B cell (primary cell): ENCODE results near the gene PCBP3. TPM values are rescaled to one million over a fixed set of nuclear protein-coding genes. Genes with fewer than 3 reads are reported as not detected.

Source experiments
- ATAC-seq: fragments of 200-7000 bp; cut with Tn5 transposase; one replicate; pipeline ENCODE4 v1.10.0; 2021; ENCODE audit warnings: low read depth, mild to moderate bottlenecking, moderate number of reproducible peaks, moderate library complexity
- CTCF ChIA-PET: fragments of 350-600 bp; sonication (Branson Sonifier 250); formaldehyde crosslinking; loops from one replicate; lab custom pipeline; 2021; ENCODE audit warnings: antibody characterized with exemption, inconsistent platforms; lab: Charles Lee
- POLR2A ChIA-PET: fragments of 350-600 bp; sonication (Branson Sonifier 250); formaldehyde crosslinking; loops from one replicate; lab custom pipeline; 2021; ENCODE audit warnings: antibody characterized with exemption; lab: Charles Lee
- DNase-seq: peaks from one replicate; pipeline ENCODE4 v3.0.0; 2013
- H2AFZ ChIP-seq: 2 replicates; pipeline ENCODE4 v1.6.1; 2012; ENCODE audit warnings: mild to moderate bottlenecking, low read depth, low read length; ENCODE audit not compliant: insufficient read depth, poor library complexity, severe bottlenecking
- H3K27ac ChIP-seq, 2 donors: 1 replicate in 1 of 2; 2 replicates in 1 of 2; pipeline ENCODE4 v1.5.1; 2012 to 2013; ENCODE audit warnings: low read length in 2 of 2, mild to moderate bottlenecking in 2 of 2, moderate library complexity in 1 of 2
- H3K27me3 ChIP-seq, 4 experiments: fragments of 200-600 bp in 1 of 4; sonication (generic) in 1 of 4; replicated peaks in 1 of 4; 1 replicate in 2 of 4; 2 replicates in 2 of 4; pipeline versions ENCODE4 v1.6.1 to v1.7.0; 2013 to 2016; ENCODE audit warnings: low read length in 3 of 4, mild to moderate bottlenecking in 2 of 4, mixed read lengths in 1 of 4, moderate library complexity in 1 of 4; ENCODE audit not compliant: insufficient read depth in 4 of 4, control insufficient read depth in 3 of 4; ENCODE audit errors: control extremely low read depth in 1 of 4
- H3K36me3 ChIP-seq, 2 experiments: replicated peaks in 1 of 2; 1 replicate in 1 of 2; 2 replicates in 1 of 2; pipeline versions ENCODE4 v1.6.1 to v1.7.1; 2013; ENCODE audit warnings: low read length in 1 of 2; ENCODE audit not compliant: insufficient read depth in 2 of 2, control insufficient read depth in 1 of 2; ENCODE audit errors: control extremely low read depth in 1 of 2, extremely low read depth in 1 of 2
- H3K4me1 ChIP-seq, 2 donors: fragments of 200-600 bp in 1 of 2; sonication (generic) in 1 of 2; 1 replicate in 1 of 2; 2 replicates in 1 of 2; pipeline versions ENCODE4 v1.5.1 to v1.6.1; 2013 to 2017; ENCODE audit warnings: low read length in 2 of 2; ENCODE audit not compliant: control insufficient read depth in 2 of 2, insufficient read depth in 2 of 2
- H3K4me2 ChIP-seq: replicated peaks from 2 replicates; pipeline ENCODE3; 2012; ENCODE audit warnings: mild to moderate bottlenecking, low read depth, low read length; ENCODE audit not compliant: poor library complexity, severe bottlenecking
- H3K4me3 ChIP-seq, 5 experiments: fragments of 200-600 bp in 1 of 5; sonication (generic) in 1 of 5; 1 replicate in 3 of 5; 2 replicates in 2 of 5; pipeline versions ENCODE4 v1.5.1 to v1.7.0; 2011 to 2016; ENCODE audit warnings: low read length in 4 of 5, mild to moderate bottlenecking in 4 of 5, low read depth in 2 of 5, control low read depth in 1 of 5, moderate library complexity in 1 of 5; ENCODE audit not compliant: insufficient read depth in 1 of 5; ENCODE audit errors: control extremely low read depth in 1 of 5, extremely low read depth in 1 of 5
- H3K79me2 ChIP-seq: fragments of 200-600 bp; sonication (generic); one replicate; pipeline ENCODE4 v1.6.0; 2016; ENCODE audit warnings: low read length; ENCODE audit not compliant: control insufficient read depth, insufficient read depth
- H3K9ac ChIP-seq: fragments of 200-600 bp; sonication (generic); 2 replicates; pipeline ENCODE4 v1.6.1; 2017; ENCODE audit warnings: mild to moderate bottlenecking, low read length, moderate library complexity
- H3K9me3 ChIP-seq, 3 donors: one replicate each; pipeline versions ENCODE4 v1.6.1 to v1.7.1; 2013; ENCODE audit warnings: low read length in 2 of 3; ENCODE audit not compliant: control insufficient read depth in 2 of 3, insufficient read depth in 1 of 3; ENCODE audit errors: control extremely low read depth in 1 of 3
- H4K20me1 ChIP-seq: 2 replicates; pipeline ENCODE4 v1.6.0; 2012; ENCODE audit warnings: mild to moderate bottlenecking, low read length; ENCODE audit not compliant: insufficient read depth, control insufficient read depth, poor library complexity, severe bottlenecking
- H3K27ac Mint-ChIP-seq: one replicate; pipeline ENCODE4 v1.8.0; 2021; ENCODE audit warnings: mixed read lengths
- H3K27me3 Mint-ChIP-seq: one replicate; pipeline ENCODE4 v1.8.0; 2021; ENCODE audit warnings: mixed read lengths
- H3K4me1 Mint-ChIP-seq: one replicate; pipeline ENCODE4 v1.8.0; 2021; ENCODE audit warnings: mixed read lengths
- H3K4me3 Mint-ChIP-seq: one replicate; pipeline ENCODE4 v1.8.0; 2021; ENCODE audit warnings: mixed read lengths
- H3K9me3 Mint-ChIP-seq: one replicate; pipeline ENCODE4 v1.8.0; 2022; ENCODE audit warnings: mixed read lengths; ENCODE audit not compliant: insufficient read depth
- EZH2 ChIP-seq: IDR thresholded peaks from 2 replicates; pipeline ENCODE4 v1.6.1; 2012; ENCODE audit warnings: borderline replicate concordance, low read depth, mild to moderate bottlenecking, moderate library complexity, low read length; ENCODE audit not compliant: insufficient read depth, poor library complexity, severe bottlenecking
- WGBS: methylation state at CpG from one replicate; pipeline ENCODE4 v1.1.5; 2013; ENCODE audit warnings: missing lambda C conversion rate; ENCODE audit not compliant: insufficient coverage; 5-methylcytosine and 5-hydroxymethylcytosine counted together
- intact Hi-C: fragments of 100-400 bp; cut with micrococcal nuclease; formaldehyde crosslinking; loops from one replicate; pipeline ENCODE4 v1.10.0; 2022
- polyA plus RNA-seq: library from polyadenylated mRNA; depleted of rRNA; stranded (reverse); fragments of >200 nt; gene quantifications from 2 replicates; pipeline ENCODE4 v1.2.3, GENCODE V29; 2012
- total RNA-seq, 2 donors: library from RNA; stranded (reverse); fragments of 120-200 nt in 1 of 2; gene quantifications; 1 replicate in 1 of 2; 2 replicates in 1 of 2; pipeline versions ENCODE4 v1.2.3 to v1.2.4, GENCODE V29; 2013 to 2022
- TF ChIP-seq, protein P1 (sequence below): fragments of 200-600 bp; IDR thresholded peaks from one replicate; pipeline ENCODE4 v1.8.0; 2022; ENCODE audit warnings: antibody characterized with exemption, mild to moderate bottlenecking

Gene PCBP3
- total and polyA plus RNA-seq, 2 donors (not counting 1 experiment from before 2014, with no cell fraction given) = 0.45 to 2.7 TPM

DNA sequence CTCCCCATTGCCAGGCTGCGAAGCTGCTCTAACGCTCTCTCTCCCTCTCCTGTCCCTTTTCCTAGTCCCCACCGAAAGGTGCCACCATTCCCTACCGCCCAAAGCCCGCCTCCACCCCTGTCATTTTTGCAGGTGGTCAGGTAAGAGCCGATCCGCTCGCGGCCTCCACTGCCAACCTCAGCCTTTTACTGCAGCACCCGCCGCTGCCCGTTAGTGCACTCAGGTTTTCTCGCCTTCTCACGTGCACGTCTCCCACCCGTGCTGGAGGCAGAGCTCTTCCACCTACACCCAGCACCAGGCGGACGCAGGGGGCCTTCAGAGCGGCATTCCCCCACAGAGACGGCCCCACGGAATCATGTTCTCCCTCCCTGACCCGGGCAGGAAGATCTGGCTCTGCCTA, 270.4 kb downstream of the PCBP3 start:
- ATAC-seq (no peak), DNase-seq (no peak)
- Mint-ChIP-seq H3K4me3 (no peak overlapping the region), H3K9me3 (no peaks in the 10 kb centered on the region), H3K4me1 (no peaks in the 10 kb centered on the region), H3K27ac (no peak overlapping the region), H3K27me3 (no peaks in the 10 kb centered on the region)
- Histone ChIP-seq H3K4me2 (no peak overlapping the region), H3K79me2 (no peaks in the 10 kb centered on the region), H3K36me3 (no peaks in the 10 kb centered on the region), H4K20me1 (no peaks in the 10 kb centered on the region), H3K4me3 (no peak overlapping the region), H3K9me3 (no peaks in the 10 kb centered on the region), H2AFZ (no peak overlapping the region), H3K9ac (no peak overlapping the region), H3K4me1 (no peaks in the 10 kb centered on the region), H3K27me3 (no peaks in the 10 kb centered on the region), H3K27ac (no peak overlapping the region)
- TF ChIP-seq, protein P1, sequence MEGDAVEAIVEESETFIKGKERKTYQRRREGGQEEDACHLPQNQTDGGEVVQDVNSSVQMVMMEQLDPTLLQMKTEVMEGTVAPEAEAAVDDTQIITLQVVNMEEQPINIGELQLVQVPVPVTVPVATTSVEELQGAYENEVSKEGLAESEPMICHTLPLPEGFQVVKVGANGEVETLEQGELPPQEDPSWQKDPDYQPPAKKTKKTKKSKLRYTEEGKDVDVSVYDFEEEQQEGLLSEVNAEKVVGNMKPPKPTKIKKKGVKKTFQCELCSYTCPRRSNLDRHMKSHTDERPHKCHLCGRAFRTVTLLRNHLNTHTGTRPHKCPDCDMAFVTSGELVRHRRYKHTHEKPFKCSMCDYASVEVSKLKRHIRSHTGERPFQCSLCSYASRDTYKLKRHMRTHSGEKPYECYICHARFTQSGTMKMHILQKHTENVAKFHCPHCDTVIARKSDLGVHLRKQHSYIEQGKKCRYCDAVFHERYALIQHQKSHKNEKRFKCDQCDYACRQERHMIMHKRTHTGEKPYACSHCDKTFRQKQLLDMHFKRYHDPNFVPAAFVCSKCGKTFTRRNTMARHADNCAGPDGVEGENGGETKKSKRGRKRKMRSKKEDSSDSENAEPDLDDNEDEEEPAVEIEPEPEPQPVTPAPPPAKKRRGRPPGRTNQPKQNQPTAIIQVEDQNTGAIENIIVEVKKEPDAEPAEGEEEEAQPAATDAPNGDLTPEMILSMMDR = no peak
- TF ChIP-seq EZH2 = no peak
- 95% methylated on average over 21 of the region's 22 CpGs for WGBS
- CTCF ChIA-PET = no interaction called here
- POLR2A ChIA-PET = no interaction called here
- intact Hi-C loops = no loop called here

DNA sequence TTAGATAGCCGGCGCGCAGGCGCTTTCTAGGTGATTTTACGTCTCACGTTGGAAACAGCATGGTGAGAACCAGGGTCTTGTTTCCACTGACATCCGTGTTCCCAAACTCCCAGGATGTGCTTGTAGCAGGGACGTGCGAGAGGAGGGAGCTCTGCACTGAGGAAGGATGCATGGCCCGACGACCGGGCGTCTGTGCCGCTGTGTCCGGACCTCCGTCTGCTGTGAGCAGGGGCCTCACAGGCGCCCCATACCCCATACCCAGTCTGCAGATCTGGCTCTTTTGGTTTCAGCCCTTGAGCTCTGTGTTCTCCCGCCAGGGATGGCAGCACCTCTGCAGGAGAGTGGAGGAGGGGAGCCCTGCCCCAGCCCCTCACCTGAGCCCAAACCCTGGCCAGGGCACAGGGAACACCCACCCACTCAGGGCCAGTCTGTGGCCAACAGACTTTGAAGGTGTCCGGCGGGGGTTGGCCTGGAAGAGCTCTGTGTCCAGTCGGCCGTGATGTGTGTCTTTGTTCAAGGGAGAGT, 270.9 kb downstream of the PCBP3 start:
- H4K20me1 ChIP-seq = no peaks in the 10 kb centered on the region
- Mint-ChIP-seq H3K4me3 (no peak overlapping the region), H3K27ac (no peak overlapping the region), H3K27me3 (no peaks in the 10 kb centered on the region), H3K4me1 (no peaks in the 10 kb centered on the region), H3K9me3 (no peaks in the 10 kb centered on the region)
- ATAC-seq (no peak), DNase-seq (no peak)
- H3K9ac ChIP-seq = no peak overlapping the region
- no peaks in the 10 kb centered on the region for H3K4me1 ChIP-seq
- POLR2A ChIA-PET = no interaction called here
- CTCF ChIA-PET = no interaction called here
- TF ChIP-seq, protein P1 = no peak
- TF ChIP-seq EZH2 = no peak
- no peaks in the 10 kb centered on the region for H3K9me3 ChIP-seq
- H3K4me3 ChIP-seq = no peak overlapping the region
- no peaks in the 10 kb centered on the region for H3K36me3 ChIP-seq
- H3K4me2 ChIP-seq = no peak overlapping the region
- H3K27ac ChIP-seq = no peak overlapping the region
- 97% methylated on average over 16 of the region's 22 CpGs for WGBS
- H3K27me3 ChIP-seq = no peaks in the 10 kb centered on the region
- no peaks in the 10 kb centered on the region for H3K79me2 ChIP-seq
- intact Hi-C loops = no loop called here
- no peak overlapping the region for H2AFZ ChIP-seq
